Effector CD8-positive, alpha-beta T cell (primary cell): ENCODE results near the gene CHD3.

Experiments
- DNase-seq: peaks from one replicate; lab custom pipeline; 2025; lab: John Stamatoyannopoulos, UW
- total RNA-seq, 4 experiments: gene quantifications; one replicate each; lab custom pipeline; 2026; lab: John Stamatoyannopoulos, UW

Gene CHD3
- total RNA-seq, result 305 to 609 (median 570) reads per million in 4 experiments

DNA sequence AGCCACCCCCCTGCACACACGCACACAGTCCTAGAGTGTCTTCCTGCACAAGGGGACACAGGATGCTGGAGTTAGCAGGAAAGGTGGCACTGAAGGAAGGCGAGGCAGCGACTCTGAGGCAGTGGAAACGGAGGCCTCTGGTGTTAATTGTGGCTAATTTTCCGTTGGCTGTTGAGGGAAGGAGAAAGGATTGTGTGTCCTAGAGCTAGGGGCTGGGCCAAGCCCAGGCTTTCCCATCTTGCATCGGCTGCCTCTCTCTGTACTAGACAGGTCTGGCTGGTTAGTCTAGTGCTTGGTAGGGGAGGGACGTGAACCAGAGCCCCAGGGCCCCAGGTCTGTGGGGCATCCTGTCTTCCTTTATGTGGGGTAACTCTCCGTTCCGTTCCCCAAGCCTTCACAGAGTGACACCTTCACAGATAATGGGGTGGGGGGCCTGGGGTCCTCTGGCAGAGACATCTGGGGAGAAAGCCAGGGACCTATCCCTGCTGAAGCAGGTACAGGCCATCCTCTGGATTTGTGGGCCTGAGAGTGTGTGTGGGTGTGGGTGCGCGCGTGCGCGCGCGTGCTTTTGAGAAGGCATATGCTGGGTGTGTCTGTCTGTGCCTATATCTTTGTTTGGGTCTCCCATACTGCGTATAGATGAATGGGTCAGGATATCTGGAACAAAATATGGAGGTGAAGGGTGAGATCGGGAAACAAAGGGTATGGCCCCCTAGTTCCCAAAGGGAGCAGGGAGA, at the start of gene CHD3:
CHD3 (plus strand) TSS at position 606 of the 737 bp plus-strand sequence. CDS start 212 bp downstream, outside the sequence.
- DNase-seq, result no peak

DNA sequence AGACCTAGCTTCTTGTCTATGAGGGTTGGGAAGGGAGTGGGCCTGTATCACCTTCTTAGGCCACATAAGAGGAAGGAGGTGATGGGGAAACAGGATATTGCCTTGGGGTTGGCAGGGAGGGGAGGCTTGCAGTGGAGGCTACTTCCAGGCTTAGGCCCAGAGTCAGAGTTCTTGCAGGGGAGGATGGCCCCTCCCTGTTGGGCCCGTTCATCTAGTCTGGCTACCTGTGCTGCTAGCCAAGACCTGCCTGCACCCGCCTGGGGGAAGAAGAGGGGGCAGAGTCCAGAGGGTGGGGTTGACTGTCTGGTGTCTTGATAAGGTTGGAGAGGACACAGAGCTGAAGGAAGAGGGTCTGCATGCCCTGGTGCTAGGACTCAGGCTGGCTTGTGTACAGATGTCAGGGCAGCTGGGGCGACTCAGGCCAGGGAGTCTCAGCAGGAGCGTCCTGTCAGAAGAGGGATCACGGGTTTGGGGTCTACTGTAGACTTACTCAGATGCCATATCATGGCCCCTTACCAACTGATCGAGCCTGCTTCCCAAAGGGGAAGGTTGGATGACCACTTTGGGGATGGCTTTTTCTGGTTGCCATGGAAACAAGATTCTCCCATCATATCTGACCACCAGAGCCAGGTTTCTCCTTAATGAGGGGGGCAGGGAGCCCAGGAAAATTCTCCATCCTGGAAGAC, 49.3 kb upstream of the CHD3 start:
- DNase-seq, result no peak

DNA sequence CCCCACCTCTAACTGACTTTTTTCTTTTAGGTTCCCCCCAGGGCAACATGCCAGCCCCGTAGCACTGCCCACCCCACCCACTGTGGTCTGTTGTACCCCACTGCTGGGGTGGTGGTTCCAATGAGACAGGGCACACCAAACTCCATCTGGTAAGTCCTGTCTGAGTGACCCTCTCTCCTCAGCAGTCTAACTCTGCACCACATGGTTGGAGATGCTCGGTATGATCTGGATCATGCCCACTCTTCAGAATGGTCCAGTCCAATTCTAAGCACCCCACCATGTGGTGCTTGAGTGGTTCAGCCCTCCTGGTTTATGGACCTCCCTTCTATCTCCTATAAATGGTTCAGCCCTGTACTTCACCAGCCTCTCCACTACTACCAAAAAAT, 48.7 kb upstream of the CHD3 start:
- DNase-seq, result no peak

DNA sequence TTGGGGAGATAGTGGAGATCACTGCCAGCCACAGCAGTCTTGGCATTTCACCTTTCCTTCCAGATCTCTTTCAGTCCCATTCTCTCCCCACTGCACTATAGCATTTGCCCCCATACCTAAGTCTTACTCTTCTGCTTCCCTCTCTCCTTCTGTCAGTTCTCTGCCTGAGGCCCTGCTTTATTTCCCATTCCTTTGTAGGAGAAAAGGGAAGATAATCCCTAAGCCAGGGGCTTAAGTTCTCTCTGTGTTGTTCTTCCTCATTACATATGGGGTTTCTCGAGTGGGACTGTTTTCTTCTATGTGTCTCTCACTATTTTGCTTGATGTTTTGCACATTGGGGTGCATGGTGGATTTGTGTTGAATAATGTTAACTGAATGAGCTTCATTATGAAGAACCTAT, 48.1 kb upstream of the CHD3 start:
- no peak for DNase-seq

DNA sequence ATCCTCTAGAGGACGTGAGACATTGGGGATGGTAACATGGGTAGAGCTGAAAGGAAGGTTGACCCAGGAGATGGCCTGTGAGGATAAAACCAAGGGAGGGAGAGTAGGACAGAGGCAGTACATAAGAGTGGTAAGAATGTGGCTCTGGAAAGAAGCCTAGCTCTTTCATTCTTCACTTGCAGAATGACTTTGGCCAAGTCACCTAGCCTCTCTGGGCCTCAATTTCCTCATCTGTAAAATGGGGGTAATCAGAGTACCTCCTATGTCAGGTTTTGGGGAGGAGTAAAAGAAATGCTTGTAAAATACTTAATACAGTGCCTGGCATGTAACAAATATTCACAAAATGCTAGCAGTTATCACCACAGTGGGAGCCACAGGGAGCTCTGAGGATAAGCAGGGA, 47.7 kb upstream of the CHD3 start:
- DNase-seq, result no peak

DNA sequence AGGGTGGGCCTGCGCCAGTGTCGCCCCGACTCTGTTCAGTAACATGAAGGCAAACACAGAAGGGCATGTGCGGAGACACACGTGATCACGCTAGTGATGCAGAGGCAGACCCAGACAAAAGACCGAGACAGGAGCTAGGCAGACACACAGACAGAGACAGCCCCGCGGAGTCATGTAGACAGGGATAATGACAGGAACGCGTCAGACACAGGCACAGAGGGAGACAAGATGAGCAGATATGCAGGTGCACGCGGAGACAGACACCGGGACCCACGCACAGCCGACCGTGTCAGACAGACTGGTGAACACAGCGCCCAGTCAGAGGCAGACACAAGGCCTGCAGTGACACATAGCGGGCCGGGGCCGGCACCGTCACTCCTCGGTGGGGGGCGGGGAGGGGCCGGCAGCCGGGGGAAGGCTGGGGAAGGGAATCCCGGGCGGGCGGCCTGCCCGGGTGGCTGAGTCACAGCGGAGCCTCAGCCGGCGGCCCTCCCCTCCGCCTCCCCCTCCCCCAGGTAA, 47.1 kb upstream of the CHD3 start:
- peak; percentile 84 for DNase-seq

DNA sequence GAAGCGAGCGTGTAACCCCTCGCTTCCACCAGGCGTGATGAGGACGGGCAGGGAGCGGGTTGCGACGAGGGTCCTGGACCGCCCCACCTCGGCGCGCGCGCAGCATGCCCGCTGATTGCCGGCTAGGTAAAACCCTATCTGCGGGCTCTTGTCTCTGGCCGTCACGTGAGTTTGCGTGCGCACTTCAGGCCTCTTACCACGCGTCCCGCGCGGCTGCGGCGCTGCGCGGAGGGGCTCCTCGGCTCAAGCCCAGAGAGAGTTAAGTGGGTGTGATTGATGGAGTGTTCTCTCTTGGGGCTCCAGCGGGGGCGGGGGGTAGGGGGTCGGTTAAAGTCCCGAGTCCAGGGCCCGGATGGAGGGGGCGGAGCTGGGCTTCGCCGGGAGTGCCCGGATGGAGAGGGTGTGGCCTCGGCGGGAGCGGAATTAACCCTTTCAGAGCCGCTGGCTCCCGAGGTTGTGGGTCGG, 46.6 kb upstream of the CHD3 start:
- peak; percentile 82 for DNase-seq

DNA sequence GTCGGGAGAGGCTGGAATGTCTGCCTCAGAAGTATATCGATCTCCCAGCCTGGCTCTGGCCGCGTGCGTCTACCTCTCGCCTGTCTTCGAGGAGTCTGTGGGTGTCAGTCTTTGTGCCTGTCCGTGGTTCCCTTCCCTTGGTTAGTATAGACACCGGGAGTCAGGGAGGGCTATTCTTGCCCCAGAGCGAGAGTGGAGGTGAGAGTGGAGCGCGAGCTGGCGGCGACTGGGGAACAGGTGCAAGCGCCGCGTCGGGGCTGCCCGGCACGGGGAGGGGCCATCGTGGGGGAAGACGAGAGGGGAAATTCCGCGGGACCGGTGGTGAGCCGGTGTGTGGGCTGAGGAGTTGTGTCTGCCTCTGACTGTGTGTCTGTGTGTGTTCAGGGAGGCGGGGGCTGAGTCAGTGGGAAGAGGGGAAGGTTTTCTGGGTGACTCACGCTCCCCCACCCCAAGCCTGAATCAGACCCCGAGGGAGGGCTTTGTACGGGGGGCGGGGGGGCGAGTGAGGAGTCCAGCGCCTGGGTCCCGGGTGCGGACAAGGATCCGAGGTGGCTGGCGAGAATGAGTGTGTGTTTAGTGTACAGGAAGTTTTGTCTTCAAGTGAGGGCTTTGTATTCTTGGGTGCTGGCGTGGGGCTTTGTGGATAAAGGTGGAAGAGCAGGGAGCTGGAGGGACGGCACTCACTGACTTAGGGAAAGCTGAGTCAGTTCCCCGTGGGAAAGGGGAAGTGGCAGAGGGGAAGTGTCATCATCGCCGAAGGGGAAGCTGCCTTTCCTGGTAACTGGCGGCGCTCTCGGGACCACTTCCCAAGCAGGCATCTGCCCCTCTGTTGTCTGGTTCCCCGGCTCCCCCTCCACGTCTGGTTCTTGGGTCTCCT, 46.0 kb upstream of the CHD3 start:
- DNase-seq, result peak; percentile 91

DNA sequence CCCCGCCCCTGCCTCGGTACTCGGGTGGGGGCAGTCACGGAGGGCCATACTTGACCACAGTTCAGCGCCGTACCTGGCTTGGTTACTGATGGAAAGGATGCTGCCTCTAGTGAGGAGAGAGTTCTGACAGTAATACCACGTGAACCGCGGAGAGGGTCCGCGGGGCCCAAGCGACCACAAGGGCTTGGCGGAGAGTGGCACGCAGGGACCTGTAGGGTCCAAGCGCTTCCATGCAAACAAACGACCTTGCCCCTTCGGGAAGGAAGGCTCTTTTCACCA, 45.4 kb upstream of the CHD3 start:
- DNase-seq, result peak; percentile 55

DNA sequence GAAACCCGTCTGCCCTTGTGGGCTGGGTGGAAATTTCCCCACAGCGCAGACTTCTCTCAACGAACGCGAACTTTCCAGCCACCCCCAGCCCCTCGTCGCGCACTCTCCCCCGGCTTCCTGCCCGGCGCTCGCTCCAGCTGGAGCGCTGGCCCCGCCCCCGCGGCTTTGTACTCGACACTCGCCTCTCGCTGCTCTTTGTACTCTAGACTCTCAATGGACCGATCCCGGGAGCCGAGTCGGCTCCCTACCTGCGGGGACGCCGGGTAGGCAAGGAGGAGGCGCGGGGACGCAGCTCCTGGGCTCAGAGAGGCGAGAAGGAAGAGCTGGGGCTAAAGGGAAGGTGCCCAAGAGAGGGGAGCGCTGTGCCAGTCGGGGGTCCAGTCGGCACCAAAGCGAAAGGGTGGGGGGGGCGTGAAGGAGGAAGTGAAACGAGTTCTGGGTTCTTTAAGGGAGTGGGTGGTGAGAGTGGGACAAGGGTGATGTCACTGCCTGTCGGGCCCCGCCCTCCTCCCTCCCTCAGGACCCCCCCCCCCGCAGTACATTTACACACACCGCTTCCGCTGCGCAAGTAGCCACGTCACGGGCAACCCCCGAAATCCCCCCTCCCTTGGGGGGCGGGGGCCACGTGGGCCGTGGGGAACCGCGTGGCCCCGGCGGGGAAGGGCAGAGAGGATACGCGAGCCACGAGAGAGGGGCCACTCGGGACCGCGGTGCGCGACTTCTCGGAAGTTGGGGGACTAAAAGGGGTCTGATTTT, 44.9 kb upstream of the CHD3 start:
- DNase-seq, result peak; percentile 93

DNA sequence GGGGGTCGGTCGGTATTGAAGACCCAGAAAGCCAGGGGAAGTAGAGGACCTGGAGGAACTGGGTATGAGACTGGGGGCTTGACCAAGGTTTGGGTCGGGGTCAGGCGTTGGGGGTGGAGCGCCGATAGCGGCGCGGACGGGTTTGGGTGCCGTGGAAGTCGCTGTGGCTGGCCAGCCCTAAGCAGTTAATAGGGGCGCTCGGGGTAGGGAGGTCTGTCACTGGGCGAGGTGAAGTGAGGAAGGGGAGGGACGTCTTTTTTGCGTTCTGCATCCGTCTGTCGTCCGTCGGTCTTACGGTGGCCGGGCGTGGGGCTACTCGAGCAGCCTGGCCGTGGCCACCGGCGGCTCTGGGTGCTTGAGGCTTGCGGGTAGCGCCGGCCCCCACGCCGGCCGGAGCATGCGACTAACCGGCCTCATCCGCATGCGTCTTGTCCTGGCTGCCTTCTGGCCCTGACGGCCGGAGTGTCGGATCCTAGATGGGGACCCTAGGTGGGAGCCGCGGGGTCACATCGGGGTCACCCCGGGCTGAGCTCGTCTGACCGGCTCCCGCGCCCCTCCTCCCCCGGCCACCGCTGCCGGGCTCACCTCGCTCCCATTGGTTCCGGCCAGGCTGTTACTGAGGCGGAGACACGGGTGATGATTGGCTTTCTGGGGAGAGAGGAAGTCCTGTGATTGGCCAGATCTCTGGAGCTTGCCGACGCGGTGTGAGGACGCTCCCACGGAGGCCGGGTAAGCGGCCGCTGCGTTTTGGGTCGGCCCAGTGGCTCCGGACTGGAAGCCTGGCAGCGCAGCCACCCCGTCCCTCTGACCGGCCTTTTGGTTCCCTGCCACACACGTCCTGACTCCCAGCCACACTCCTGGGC, 44.1 kb upstream of the CHD3 start:
- peak; percentile 66 for DNase-seq

DNA sequence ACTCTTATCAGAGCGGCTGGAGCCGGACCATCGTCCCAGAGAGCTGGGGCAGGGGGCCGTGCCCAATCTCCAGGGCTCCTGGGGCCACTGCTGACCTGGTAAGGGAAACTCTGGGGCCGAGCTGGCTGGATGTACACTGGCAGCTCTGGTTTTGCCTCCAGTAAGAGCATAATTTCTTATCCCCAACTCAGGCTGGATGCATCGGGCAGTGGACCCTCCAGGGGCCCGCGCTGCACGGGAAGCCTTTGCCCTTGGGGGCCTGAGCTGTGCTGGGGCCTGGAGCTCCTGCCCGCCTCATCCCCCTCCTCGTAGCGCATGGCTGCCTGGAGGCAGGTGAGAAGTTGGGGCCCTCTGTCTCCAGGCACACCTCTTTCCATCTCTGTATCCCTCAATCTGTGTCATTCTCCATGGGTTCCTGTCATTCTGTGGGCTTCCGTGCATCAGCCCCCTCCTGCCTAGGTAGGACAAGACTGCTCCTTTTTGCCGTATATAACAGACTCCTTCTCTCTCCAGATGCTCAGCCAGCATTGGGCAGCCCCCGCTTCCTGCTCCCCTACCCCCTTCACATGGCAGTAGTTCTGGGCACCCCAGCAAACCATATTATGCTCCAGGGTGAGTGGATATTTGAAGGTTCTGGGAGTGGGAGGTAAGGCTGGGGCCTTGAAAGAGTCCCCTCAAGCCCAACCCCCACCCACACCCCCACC, 43.1 kb upstream of the CHD3 start:
- DNase-seq, result no peak

DNA sequence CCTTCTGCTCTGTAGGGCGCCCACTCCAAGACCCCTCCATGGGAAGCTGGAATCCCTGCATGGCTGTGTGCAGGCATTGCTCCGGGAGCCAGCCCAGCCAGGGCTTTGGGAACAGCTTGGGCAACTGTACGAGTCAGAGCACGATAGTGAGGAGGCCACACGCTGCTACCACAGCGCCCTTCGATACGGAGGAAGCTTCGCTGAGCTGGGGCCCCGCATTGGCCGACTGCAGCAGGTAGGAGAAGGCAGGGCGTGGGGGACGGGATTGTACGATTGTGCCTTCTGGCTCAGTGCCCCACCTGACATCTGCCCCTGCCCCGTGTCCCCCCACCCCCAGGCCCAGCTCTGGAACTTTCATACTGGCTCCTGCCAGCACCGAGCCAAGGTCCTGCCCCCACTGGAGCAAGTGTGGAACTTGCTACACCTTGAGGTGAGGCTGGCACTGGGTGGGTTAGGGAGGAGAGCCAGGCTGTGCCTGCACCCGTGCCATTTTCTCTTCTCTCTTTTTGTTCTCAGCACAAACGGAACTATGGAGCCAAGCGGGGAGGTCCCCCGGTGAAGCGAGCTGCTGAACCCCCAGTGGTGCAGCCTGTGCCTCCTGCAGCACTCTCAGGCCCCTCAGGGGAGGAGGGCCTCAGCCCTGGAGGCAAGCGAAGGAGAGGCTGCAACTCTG, 42.4 kb upstream of the CHD3 start:
- no peak for DNase-seq

DNA sequence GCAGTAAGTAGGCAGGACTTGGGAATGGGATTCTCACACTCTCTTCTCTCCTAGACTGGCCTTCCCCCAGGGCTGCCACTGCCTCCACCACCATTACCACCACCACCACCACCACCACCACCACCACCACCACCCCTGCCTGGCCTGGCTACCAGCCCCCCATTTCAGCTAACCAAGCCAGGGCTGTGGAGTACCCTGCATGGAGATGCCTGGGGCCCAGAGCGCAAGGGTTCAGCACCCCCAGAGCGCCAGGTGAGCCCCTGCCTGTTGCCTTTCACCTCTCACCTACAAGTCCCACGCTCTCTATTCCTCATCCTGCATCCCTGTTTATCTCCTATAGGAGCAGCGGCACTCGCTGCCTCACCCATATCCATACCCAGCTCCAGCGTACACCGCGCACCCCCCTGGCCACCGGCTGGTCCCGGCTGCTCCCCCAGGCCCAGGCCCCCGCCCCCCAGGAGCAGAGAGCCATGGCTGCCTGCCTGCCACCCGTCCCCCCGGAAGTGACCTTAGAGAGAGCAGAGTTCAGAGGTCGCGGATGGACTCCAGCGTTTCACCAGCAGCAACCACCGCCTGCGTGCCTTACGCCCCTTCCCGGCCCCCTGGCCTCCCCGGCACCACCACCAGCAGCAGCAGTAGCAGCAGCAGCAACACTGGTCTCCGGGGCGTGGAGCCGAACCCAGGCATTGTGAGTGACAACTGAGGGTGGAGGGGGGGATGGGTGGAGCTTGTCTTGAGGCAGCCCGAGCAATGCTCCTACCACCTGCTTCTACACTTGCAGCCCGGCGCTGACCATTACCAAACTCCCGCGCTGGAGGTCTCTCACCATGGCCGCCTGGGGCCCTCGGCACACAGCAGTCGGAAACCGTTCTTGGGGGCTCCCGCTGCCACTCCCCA, 41.6 kb upstream of the CHD3 start:
- DNase-seq, result no peak

DNA sequence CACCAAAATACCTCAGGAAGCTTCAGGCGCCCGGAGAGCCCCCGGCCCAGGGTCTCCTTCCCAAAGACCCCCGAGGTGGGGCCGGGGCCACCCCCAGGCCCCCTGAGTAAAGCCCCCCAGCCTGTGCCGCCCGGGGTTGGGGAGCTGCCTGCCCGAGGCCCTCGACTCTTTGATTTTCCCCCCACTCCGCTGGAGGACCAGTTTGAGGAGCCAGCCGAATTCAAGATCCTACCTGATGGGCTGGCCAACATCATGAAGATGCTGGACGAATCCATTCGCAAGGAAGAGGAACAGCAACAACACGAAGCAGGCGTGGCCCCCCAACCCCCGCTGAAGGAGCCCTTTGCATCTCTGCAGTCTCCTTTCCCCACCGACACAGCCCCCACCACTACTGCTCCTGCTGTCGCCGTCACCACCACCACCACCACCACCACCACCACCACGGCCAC, 40.4 kb upstream of the CHD3 start:
- DNase-seq, result no peak

DNA sequence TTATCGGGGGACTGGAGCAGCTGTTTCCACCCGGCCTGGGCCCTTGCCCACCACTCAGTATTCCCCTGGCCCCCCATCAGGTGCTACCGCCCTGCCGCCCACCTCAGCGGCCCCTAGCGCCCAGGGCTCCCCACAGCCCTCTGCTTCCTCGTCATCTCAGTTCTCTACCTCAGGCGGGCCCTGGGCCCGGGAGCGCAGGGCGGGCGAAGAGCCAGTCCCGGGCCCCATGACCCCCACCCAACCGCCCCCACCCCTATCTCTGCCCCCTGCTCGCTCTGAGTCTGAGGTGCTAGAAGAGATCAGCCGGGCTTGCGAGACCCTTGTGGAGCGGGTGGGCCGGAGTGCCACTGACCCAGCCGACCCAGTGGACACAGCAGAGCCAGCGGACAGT, 39.9 kb upstream of the CHD3 start:
- DNase-seq, result no peak

DNA sequence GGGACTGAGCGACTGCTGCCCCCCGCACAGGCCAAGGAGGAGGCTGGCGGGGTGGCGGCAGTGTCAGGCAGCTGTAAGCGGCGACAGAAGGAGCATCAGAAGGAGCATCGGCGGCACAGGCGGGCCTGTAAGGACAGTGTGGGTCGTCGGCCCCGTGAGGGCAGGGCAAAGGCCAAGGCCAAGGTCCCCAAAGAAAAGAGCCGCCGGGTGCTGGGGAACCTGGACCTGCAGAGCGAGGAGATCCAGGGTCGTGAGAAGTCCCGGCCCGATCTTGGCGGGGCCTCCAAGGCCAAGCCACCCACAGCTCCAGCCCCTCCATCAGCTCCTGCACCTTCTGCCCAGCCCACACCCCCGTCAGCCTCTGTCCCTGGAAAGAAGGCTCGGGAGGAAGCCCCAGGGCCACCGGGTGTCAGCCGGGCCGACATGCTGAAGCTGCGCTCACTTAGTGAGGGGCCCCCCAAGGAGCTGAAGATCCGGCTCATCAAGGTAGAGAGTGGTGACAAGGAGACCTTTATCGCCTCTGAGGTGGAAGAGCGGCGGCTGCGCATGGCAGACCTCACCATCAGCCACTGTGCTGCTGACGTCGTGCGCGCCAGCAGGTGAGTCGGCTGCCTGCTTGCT, 39.3 kb upstream of the CHD3 start:
- no peak for DNase-seq
